ENCODE measurements around the gene TTYH2.
"Not testable (repeated sequence)": the region's sequence is repeated elsewhere in the genome, so short reads cannot be mapped to it uniquely, and the experiment has no call there.

The TTYH2 gene

GRCh38 chr17:74212913-74213791 lies at the start of gene TTYH2:
TTYH2 (plus strand) TSS chr17:74213571; CDS start chr17:74213588, 17 bp downstream.
- DNase-seq (ENCODE audit: low read depth) = peak; percentile 68

GRCh38 chr17:74163836-74164235 lies 49.5 kb upstream of the TTYH2 start:
- DNase-seq (ENCODE audit: low read depth) = no peak

GRCh38 chr17:74164446-74165045 lies 48.8 kb upstream of the TTYH2 start:
- DNase-seq (ENCODE audit: low read depth) = no peak

GRCh38 chr17:74165797-74166365 lies 47.5 kb upstream of the TTYH2 start:
- no peak for DNase-seq (ENCODE audit: low read depth)

- no peak for DNase-seq (ENCODE audit: low read depth)
Observed at GRCh38 chr17:74170924-74171323, 42.4 kb upstream of the TTYH2 start.

GRCh38 chr17:74172700-74173099 lies 40.7 kb upstream of the TTYH2 start:
- no peak for DNase-seq (ENCODE audit: low read depth)

GRCh38 chr17:74176546-74177001 lies 36.8 kb upstream of the TTYH2 start:
- peak; percentile 22 for DNase-seq (ENCODE audit: low read depth)

GRCh38 chr17:74177018-74177450 lies 36.3 kb upstream of the TTYH2 start:
- DNase-seq (ENCODE audit: low read depth) = no peak

GRCh38 chr17:74179576-74179975 lies 33.8 kb upstream of the TTYH2 start:
- DNase-seq (ENCODE audit: low read depth) = no peak

- DNase-seq (ENCODE audit: low read depth) = no peak
Observed at GRCh38 chr17:74180336-74180735, 33.0 kb upstream of the TTYH2 start.

GRCh38 chr17:74181341-74181740 lies 32.0 kb upstream of the TTYH2 start:
- no peak for DNase-seq (ENCODE audit: low read depth)

GRCh38 chr17:74182041-74182723 lies 31.2 kb upstream of the TTYH2 start:
- no peak for DNase-seq (ENCODE audit: low read depth)

- DNase-seq (ENCODE audit: low read depth) = no peak
Observed at GRCh38 chr17:74183411-74183810, 30.0 kb upstream of the TTYH2 start.

GRCh38 chr17:74185571-74186185 lies 27.7 kb upstream of the TTYH2 start:
- DNase-seq (ENCODE audit: low read depth) = no peak

GRCh38 chr17:74186498-74186897 lies 26.9 kb upstream of the TTYH2 start:
- DNase-seq (ENCODE audit: low read depth) = no peak

- DNase-seq (ENCODE audit: low read depth) = no peak
Observed at GRCh38 chr17:74187761-74188160, 25.6 kb upstream of the TTYH2 start.

GRCh38 chr17:74188687-74189086 lies 24.7 kb upstream of the TTYH2 start:
- DNase-seq (ENCODE audit: low read depth) = not testable (repeated sequence)

GRCh38 chr17:74190154-74190553 lies 23.2 kb upstream of the TTYH2 start:
- no peak for DNase-seq (ENCODE audit: low read depth)

- no peak for DNase-seq (ENCODE audit: low read depth)
Observed at GRCh38 chr17:74190807-74191406, 22.5 kb upstream of the TTYH2 start.

GRCh38 chr17:74192950-74193781 lies 20.2 kb upstream of the TTYH2 start:
- DNase-seq (ENCODE audit: low read depth) = no peak

- DNase-seq (ENCODE audit: low read depth) = no peak
Observed at GRCh38 chr17:74194682-74195081, 18.7 kb upstream of the TTYH2 start.

Measured in CMK (cell line).